NT2/D1 (cell line): ENCODE measurements around the gene FKBP9.

Experiments
- DNase-seq: peaks from one replicate; pipeline ENCODE4 v3.0.0-alpha.2; 2011; ENCODE audit warnings: low read depth, low spot score
- H3K27me3 ChIP-seq: 2 replicates; pipeline ENCODE4 v1.6.0; 2011; ENCODE audit warnings: mild to moderate bottlenecking; ENCODE audit not compliant: insufficient read length, insufficient read depth
- H3K36me3 ChIP-seq: 2 replicates; pipeline ENCODE4 v1.6.1; 2011; ENCODE audit warnings: mild to moderate bottlenecking, low read length, mixed read lengths; ENCODE audit not compliant: insufficient read depth, insufficient read length
- H3K4me1 ChIP-seq: 2 replicates; pipeline ENCODE4 v1.5.1; 2011; ENCODE audit not compliant: insufficient read depth, insufficient read length
- H3K4me3 ChIP-seq: 2 replicates; pipeline ENCODE4 v1.5.1; 2011; ENCODE audit warnings: low read depth; ENCODE audit not compliant: insufficient read length
- H3K9ac ChIP-seq: 2 replicates; pipeline ENCODE4 v1.6.0; 2011; ENCODE audit warnings: low read depth; ENCODE audit not compliant: insufficient read length
- H3K9me3 ChIP-seq: 2 replicates; pipeline ENCODE4 v1.5.1; 2011; ENCODE audit warnings: mild to moderate bottlenecking, low read length; ENCODE audit not compliant: insufficient read depth
- SUZ12 ChIP-seq: IDR thresholded peaks from 2 replicates; pipeline ENCODE4 v1.6.1; 2011; ENCODE audit not compliant: insufficient read length, insufficient read depth; ENCODE audit errors: extremely low read depth
- YY1 ChIP-seq: IDR thresholded peaks from 2 replicates; pipeline ENCODE4 v1.6.1; 2011; ENCODE audit not compliant: insufficient read length, insufficient read depth
- ZNF274 ChIP-seq: IDR thresholded peaks from 2 replicates; pipeline ENCODE4 v1.6.1; 2011; ENCODE audit warnings: mild to moderate bottlenecking, low read depth, low read length

Gene FKBP9

DNA sequence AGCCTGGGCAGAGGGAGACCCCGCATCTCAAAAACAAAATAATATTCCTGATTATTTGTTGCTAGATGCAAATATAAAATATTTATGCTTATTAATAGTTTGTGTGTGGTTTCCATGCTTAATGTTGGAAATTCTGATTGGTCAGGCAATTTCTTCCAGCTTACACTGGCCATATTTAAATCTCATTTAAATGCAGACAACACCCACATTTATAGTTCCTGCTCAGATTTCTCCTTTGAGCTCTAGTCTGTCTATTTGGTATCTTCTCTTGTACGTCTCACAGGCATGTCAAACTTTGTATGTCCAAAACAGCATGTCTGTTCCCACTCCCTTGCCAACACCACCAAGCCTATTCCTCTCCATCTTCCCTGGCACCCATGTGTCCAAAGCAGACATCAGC lies 52.5 kb downstream of the FKBP9 start:
- TF ChIP-seq ZNF274 = no peak
- no peak for TF ChIP-seq SUZ12
- TF ChIP-seq YY1 = no peak
- Histone ChIP-seq H3K36me3 (peaks cover 25% of the 10 kb centered on the region), H3K9ac (no peak overlapping the region), H3K4me3 (no peak overlapping the region), H3K4me1 (no peaks in the 10 kb centered on the region), H3K27me3 (no peaks in the 10 kb centered on the region), H3K9me3 (no peaks in the 10 kb centered on the region)
- DNase-seq = no peak

DNA sequence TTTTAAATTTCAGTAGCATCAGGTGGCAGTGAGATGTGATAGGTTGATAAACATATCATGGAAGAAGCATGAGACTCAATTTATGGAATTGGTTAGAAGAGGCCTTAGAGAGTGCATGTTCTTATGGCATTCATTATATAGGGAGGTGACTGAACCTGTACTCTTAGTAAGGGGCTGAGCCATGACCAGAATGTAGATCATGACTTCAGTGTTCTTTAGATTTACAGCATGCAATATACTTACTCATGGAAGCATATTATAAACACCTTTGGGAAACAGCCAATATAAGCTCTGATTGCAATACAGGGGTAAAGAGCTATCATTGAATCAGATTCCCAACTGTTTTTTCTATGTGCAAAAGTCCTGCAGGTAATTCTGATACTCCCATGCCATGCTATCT lies 55.1 kb downstream of the FKBP9 start:
- H3K4me3 ChIP-seq = no peak overlapping the region
- TF ChIP-seq YY1 (no peak), SUZ12 (no peak), ZNF274 (no peak)
- peaks cover 37% of the 10 kb centered on the region for H3K36me3 ChIP-seq
- no peaks in the 10 kb centered on the region for H3K27me3 ChIP-seq
- H3K4me1 ChIP-seq = no peaks in the 10 kb centered on the region
- H3K9ac ChIP-seq = no peak overlapping the region
- H3K9me3 ChIP-seq = no peaks in the 10 kb centered on the region
- DNase-seq = no peak

DNA sequence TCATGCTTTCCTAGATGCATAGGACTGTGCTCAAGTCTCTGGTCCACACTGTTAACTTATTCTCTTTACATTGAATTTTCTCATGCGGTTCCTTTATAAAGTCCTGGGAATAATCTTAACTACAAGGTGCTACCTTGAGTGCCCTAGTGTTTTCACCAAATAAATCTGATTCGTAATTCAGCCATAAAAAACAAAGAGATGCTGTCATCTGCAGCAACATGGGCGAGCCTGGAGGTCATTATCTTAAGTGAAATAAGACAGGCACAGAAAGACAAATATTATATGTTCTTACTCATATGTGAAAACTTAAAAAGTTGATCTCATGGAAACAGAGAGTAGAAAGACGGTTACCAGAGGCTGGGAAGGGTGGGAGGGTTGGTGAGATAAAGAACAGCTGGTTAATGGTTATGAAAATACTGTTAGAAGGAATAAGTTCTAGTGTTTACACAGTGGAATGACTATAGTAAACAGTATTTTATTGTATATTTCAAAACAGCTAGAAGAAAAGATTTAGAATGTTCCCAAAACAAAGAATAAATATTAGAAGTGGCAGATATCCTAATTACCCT lies 67.0 kb downstream of the FKBP9 start:
- H3K36me3 ChIP-seq = peaks cover 38% of the 10 kb centered on the region

DNA sequence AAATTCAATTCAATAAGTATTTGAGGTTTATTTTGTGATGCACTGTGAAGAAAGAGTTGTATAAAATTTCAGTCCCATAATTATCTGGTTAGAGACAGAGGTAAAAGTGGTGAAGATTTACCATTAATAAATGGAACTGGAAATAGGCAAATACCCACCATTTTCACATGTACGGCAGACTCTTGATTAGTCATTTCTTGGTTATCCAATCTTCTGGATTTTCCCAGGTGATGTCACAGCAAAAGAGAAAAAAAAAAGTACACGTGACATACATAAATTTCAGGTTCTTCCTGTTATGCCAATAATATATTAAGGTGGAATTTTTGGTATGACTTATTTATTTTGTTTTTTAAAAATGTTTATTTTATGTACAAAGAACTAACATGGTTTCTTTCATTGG lies 78.5 kb downstream of the FKBP9 start:
- Histone ChIP-seq H3K9ac (no peak overlapping the region), H3K4me1 (no peaks in the 10 kb centered on the region), H3K36me3 (peaks cover 4% of the 10 kb centered on the region), H3K27me3 (no peaks in the 10 kb centered on the region), H3K9me3 (no peaks in the 10 kb centered on the region), H3K4me3 (no peak overlapping the region)
- TF ChIP-seq ZNF274 (no peak), SUZ12 (no peak), YY1 (no peak)
- no peak for DNase-seq

More for the DNA sequence above, 67.0 kb downstream of the FKBP9 start:
- no peak for TF ChIP-seq SUZ12
- no peak for TF ChIP-seq ZNF274
- no peak for TF ChIP-seq YY1
- DNase-seq = no peak
- Histone ChIP-seq H3K4me3 (no peak overlapping the region), H3K4me1 (no peaks in the 10 kb centered on the region), H3K9me3 (no peaks in the 10 kb centered on the region), H3K27me3 (no peaks in the 10 kb centered on the region), H3K9ac (no peak overlapping the region)

DNA sequence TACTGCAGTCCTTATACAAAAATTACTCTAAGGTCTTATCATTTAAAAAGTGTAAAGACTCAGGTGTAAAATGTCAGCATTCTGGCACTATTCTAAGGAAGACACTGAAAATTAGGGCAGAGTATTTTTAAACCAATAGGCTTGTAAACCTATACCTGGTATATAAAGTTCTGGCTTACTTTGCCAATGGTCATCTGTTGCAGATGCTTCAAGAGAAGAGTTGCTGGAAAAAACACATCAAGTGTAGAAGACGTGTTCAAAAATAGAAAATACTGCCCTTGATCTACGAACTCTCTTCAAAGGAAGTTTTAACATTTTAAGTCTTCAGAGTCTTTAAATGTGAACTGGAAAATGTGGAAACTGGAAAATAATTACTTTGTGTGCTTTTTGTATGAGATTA lies 81.4 kb downstream of the FKBP9 start:
- TF ChIP-seq ZNF274 (no peak), YY1 (no peak), SUZ12 (no peak)
- no peak for DNase-seq
- Histone ChIP-seq H3K36me3 (peaks cover 4% of the 10 kb centered on the region), H3K9ac (no peak overlapping the region), H3K4me3 (no peak overlapping the region), H3K27me3 (no peaks in the 10 kb centered on the region), H3K4me1 (no peaks in the 10 kb centered on the region), H3K9me3 (no peaks in the 10 kb centered on the region)

DNA sequence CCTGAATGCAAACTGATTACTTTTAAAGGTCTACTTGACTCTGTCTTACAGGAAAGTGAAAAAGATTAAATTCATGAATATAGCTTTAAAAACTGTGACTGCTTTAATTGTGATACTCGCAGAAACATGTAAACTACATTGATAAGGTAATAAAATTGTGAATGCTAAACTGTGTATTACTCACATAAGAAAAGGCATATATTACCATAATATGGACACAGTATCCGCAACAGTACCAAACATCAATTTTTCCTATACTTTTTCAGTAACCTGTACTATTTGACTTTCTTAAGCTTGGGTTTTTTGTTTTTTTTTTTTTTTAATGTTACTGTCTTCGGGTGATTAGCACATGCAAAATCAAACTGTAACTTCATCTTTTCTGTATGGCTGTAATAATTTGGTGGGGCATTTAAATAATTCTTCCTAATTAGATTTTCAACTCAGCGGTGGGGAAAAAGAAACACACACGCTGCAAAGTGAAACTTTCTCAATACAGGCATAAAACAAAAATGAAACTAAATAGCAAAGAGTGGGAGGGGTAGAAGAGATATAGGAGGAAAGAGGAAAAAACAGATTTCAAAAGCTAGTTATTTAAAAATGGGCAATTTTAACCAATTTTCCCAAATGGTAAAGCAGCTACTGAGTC lies 82.1 kb downstream of the FKBP9 start:
- Histone ChIP-seq H3K27me3 (no peaks in the 10 kb centered on the region), H3K36me3 (peaks cover 4% of the 10 kb centered on the region), H3K4me1 (no peaks in the 10 kb centered on the region), H3K9me3 (no peaks in the 10 kb centered on the region), H3K9ac (no peak overlapping the region), H3K4me3 (no peak overlapping the region)
- TF ChIP-seq YY1 (no peak), ZNF274 (no peak), SUZ12 (no peak)
- DNase-seq = no peak

DNA sequence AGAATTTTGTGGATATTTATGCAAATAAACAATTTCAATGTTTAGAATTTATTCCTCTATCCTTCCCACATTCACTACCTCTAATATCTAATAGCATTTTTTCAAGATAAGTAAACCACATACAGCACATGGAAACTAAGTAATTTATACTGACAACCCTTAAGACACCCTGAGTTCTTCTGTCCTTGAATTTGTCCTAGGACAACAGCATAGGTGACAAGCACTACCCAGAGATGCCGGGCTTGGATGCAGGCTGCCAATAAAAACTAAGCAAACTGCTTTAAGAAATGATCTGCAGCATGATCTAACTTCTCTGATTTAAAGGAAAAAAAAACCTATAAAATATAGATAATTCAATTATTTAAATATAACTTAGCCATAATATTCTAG lies 82.7 kb downstream of the FKBP9 start:
- Histone ChIP-seq H3K27me3 (no peaks in the 10 kb centered on the region), H3K4me3 (no peak overlapping the region), H3K9me3 (no peaks in the 10 kb centered on the region), H3K36me3 (peaks cover 4% of the 10 kb centered on the region), H3K4me1 (no peaks in the 10 kb centered on the region), H3K9ac (no peak overlapping the region)
- no peak for DNase-seq
- TF ChIP-seq YY1 (no peak), ZNF274 (no peak), SUZ12 (no peak)
